T-helper 2 cell treated with Interferon-gamma antibody and Interleukin-4, amounts not matched to agents 100 ng/mL and 5 ng/mL, for 36 hours (primary cell): ENCODE results near the gene NUDCD3. TPM values are rescaled to one million over a fixed set of nuclear protein-coding genes. Genes with fewer than 3 reads are reported as not detected.

Source experiments
- intact Hi-C: fragments of 100-400 bp; cut with micrococcal nuclease; formaldehyde crosslinking; loops from one replicate; pipeline ENCODE4 v1.15.1; 2023
- total RNA-seq: library from RNA; stranded (reverse); gene quantifications from 2 replicates; pipeline ENCODE4 v1.2.3, GENCODE V29; 2022

The NUDCD3 gene
- total RNA-seq, 1 donor from 2014 or later, result 91.1 TPM

DNA sequence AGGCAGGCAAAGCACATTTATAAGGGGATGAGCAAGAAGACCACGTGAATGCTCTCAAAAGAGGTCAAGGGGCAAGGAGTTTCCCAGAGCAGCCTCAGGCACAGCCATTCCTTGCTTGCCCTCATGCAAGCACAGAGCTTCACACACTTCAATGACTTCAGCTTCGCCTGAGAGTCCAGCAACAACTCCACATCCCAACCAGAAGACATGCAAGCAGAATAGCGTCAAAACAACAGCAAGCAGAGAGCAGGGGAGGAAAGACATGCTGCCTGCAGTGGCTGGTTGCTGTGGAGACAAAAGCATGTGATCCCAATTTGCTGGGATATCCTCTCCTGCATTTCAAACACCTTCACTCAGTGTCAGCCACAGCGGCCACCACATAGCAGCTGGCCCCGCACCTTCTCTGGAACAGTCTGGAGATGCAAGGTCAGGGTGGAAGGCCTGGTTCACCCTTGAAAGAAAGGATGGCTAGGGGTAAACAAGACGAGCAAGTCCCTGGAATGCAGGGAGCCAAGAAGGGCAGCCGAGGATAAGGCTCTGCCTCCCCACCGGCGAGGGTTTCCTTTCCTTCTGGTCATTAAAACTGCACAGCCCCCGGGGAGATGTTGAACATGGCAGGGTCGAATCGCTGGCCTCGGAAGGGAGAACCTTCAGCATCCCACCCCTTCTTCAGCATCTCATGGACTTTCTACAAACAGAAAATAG lies 104.9 kb downstream of the NUDCD3 start:
- intact Hi-C loops, result no loop called here

DNA sequence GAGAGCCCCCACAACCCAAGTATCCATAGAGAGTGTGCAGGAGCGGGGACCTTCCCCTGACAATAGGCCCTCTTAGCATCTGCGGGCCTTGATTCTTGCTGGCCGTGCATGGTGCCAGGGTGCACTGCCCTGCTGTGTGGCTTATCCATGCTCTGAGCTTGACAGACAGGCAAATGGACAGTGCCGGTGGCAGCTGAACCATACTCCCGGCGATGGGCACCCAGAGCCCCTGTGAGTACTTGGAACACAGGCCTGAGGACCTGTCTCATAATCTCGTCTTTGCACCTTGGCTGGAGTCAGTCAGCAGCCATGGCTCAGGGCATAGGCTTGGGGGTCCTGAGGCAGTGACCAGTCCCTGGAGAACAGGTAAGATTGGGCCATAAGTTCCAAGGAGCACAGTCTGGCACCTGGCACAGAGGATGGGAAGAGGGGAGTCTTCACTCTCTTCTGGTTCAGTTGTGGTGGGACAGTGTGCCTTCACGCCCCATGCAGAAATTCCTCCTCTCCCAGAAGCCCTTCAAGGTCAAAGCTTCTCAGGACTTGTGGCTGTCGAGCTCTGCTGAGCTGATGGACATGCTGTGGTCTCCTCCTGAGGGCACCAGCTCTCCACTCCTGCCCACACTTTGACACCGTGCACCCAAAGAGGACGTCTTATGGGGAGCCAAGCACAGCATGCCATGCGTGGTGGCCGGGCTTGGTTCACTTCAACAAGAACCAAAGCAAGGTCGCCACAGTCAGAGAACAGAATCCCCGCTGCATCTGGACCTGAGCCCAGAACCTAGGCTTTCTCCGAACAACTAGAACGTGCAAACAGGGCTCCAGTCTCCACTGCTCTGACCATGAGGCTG lies 105.6 kb downstream of the NUDCD3 start:
- intact Hi-C loops, result no loop called here

DNA sequence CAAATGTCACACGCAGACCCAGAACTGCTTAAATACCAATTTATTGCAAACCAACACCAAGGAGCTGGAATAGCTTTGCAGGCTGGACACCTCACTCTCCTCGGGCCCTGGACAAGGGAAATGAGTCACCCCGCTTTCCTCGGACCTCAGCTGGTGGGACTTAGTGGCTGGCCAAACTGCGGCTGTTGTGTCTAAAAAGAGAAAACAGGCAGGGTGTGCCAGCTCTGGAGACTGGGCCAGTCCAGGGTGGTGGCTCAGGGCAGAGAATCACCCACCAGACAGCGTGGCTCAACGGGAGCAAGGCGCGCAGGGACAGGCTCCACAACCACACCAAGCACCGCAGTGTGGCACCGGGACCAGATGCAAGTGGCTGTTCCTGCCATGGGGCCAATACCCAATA lies 106.9 kb downstream of the NUDCD3 start:
- intact Hi-C loops, result no loop called here

DNA sequence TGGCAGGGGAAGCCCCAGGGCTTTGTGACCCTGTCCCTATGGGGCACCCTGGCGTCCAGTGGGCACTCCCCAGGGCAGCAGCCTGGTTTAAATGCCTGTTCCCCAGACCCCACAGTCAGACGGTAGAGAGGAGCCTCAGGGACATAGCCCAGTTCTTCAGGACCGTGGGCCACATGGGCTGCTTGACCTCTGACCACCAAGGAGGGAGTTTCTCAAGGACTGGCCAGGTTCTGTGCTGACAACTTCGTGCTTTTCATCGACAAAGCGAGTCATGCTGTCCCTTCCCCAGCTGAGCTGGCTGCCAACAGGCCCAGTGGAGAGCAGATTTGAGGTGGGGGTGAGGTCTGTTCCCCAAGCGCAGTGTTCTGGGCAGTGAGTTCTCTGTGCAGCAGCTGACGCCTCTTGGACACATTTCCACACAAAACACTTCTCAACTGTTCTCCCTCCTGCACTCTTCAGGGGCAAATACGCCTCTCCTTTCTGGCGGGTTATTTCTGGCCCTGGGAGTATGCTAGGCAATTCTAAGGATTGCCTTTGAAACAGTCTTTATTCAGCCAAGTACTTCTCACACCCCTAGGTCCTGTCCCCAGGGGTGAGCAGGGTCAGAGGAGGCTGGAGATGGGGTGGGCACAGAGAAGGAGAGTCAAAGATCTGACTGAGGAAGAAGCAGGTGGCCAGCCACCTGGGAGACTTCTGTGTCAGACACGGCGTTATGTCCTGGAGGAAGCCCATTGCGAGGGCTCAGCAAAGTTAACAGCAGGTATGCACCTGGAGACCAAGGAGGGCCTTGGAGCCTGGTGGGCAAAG lies 107.8 kb downstream of the NUDCD3 start:
- intact Hi-C loops, result no loop called here

DNA sequence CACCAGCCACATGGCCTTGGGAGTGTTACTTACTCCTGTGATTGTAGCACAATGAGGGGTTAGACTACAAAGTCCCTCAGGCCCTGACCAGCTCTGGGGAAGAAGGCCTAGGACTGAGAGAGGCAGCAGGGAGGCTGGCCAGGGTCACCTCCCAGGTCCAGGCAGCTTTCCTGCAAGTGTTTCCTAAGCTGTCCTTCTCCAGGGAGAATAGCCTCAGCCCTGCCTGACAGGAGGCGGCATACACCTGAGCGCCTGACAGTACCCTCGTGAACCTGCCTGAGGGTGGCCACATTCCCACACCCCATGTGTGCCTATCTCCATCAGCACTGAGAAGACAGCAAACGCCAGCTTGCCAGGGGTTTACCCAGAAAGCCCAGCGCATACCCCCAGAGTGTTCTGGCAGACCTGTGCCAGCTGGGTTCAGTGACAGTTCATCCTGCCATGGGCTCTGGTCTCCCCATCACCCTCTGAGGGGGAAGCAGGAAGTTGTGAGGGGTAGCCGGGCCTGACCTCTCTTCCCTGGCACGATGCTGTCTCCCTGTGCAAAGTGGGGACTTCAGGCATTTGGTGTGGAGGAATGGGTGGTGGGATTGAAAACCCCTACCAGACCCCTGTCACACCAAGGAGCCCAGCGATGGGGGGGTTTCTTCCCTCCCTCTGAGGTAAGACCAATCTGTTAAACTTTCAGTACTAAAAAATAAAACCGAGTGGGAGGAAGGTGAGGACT lies 108.8 kb downstream of the NUDCD3 start:
- intact Hi-C loops, result no loop called here

DNA sequence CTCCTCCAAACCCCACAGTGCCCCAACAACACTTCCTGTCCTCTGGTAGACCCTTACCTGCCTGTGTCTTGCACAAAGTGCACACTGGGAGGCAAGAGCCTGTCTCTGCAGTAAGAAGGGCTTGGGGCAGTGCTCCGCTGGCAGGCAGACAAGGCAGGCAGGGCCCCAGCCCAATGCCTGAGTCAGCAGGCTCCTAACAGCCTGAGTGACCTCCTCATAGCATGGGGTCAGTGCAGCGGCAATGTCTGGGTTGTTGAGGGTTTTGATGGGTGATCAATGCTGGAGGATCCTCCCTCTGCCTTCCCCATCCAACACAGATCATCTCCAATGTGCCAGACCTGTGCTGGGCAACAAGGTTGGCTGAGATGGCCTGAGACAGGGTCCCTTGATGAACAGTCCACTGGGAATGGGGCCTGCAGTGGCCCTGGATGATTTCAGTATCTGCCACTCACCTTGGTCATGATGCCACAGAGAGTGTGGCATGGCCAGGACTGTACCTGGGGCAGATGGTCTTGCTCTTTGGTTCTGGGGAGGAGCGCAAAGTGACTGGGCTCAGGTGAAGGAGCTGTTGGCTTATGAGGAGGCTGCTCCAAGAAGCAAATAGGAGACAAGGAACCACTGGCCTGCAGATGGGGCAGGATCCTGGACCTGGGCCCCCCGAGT lies 109.5 kb downstream of the NUDCD3 start:
- intact Hi-C loops, result no loop called here

DNA sequence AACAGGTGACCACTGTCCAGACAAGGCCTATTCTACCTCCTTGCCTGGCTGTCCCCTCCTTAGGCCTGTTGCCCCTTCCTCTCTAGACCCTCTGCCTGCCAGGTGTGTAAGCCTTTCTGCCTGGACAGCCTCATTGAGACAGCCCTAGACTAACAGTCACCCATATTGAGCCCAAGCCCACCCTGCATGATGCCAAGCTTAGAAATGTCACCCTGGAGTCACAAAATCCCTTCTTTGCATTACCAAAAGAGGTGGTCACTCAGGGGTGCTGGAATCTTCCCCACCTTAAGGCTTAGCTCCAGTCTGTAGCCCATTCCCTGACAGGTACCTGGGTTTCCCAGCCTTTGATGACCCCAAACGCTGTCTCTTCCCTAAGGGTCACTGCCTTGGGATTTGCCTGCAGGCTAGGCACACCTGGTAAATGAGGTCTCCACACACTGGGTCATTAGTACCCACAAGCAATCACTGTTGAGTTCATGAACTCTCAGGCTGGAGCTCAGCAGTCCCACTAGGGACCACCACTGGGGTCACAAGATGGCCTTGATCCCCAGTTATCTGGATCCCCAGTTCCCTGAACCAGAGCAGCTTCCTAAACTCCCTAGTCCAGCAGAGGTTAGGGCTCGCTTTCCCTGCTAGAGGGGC lies 110.1 kb downstream of the NUDCD3 start:
- intact Hi-C loops, result no loop called here

DNA sequence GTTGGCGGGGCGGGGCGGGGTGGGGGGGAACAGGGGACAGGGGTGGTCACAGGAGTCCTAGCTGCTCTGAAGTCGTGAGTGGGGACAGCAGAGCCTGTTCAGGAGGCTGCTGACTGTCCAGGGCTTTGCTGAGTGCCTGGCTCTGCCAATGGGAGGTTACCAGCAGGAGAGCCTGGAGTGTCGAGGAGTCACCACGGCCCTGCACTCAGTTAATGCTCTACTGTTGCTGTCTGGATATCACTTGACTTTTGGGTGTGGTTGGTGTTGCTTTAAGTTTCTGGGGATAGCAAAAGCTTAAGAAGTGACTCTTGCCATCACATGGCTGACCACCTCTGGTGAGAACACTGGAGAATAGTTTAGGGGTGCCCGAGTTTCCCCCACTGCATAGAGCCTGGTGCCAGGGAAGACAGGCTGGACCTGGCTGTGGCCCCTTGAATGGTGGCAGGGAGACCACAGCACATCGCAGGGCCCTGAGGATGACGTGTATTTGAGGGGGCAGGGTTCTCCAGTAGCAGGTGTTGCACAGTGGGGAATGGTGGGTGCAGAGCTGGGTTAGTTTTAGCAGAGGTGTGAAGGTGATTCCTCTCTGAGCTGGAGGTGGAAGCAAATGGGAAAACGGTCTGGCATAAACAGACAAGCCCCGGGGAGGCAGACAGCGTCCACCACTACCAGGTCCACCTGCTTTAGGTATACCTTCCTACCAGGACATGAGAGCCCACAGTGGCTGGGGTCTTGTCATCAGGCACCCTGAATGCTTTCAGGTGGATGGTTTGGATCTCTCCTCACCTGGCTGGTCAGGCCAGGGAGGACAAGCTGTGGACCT lies 110.9 kb downstream of the NUDCD3 start:
- intact Hi-C loops, result no loop called here

DNA sequence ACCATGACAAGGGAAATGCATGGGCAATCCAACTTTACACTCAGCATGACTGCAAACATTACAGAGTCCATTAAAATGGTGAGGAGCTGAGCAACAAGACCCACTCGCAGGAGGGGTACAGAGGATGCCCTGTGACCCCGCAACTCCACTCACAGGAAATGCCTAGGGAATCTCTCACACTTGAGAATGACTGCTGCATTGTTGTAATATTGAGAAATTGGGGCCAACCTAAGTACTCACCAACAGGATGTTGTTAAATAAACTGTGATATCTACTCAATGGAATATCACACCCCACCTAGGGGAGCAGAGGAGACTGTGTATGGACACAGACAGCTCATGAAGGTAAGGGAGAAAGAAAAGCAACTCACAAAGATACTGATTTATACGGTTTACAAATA lies 111.7 kb downstream of the NUDCD3 start:
- intact Hi-C loops, result no loop called here

DNA sequence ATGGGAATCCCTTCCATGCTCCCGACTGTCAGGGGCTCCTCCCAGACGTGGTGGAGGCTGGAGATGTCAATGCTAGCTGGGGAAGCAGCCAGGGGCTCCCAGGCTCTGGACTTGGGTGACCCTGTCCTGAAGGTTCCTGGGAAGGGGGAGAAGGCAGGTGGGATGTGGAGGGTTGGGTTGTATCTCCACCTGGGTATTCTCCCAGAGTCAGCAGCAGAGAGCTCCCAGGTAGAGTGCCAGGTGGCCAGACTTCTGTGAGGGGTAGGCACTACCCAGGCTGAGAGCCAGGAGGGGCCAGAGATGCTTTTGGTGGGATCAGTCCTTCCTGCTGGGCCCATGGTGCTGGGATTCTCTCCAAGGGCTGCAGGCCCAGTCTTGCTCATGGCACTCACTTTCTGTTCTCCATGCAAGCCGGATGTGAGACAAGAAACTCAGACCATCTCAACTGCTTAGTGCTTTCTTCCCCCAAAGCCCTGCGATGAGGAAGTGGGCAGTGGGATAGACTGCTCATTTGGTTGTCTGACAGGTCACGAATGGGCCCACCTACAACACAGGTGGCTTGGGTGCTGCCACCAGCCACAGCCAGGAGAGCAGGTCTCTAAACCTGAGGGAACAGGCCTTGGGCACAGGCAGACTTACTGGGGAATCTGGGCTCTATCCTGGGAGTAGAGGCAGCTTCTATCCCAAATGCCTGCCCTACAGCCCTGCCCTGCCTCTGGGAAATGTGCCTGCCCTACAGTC lies 112.6 kb downstream of the NUDCD3 start:
- intact Hi-C loops, result no loop called here

DNA sequence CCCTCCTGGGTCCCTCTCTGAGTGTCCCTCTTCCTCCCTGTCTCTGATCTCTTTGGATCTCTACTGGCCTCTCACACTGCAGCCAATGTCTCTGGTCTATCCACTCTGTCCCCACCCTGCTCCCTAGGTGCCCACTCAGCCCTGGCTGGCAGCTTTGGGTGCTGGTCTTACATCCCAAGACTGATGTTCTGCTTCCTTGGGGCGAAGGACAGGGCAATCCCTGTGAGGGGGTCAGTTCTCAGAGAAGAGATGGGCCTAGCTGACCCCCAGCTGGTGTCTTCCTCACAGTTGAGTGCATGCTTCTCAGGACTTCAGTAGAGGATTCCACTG lies 113.4 kb downstream of the NUDCD3 start:
- intact Hi-C loops, result no loop called here

DNA sequence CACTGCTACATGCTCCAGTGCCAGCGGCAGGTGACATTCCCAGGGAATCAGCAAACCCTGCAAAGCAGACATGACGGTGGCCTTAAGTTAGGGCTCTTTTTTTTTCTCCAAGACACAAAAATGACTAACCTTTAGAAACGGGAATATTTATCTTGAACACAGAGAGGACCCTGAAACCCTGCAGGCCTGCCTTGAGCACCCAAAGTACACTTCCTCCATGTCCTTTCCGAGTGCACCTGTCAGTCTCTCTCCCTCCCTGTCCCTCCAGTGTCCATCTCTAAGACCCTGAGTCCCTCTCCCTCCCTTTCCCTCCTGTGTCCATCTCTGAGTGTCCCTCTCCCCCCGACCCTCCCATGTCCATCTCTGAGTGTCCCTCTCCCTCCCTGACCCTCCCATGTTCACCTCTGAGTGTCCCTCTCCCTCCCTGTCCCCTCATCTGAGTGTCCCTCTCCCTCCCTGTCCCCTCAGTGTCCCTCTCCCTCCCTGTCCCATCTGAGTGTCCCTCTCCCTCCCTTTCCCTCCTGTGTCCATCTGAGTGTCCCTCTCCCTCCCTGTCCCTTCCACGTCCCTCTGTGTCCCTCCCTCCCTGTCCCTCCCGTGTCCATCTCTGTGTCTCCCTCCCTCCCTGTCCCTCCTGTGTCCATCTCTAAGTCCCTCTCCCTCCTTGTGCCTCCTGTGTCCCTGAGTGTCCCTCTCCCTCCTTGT lies 113.9 kb downstream of the NUDCD3 start:
- intact Hi-C loops, result no loop called here

DNA sequence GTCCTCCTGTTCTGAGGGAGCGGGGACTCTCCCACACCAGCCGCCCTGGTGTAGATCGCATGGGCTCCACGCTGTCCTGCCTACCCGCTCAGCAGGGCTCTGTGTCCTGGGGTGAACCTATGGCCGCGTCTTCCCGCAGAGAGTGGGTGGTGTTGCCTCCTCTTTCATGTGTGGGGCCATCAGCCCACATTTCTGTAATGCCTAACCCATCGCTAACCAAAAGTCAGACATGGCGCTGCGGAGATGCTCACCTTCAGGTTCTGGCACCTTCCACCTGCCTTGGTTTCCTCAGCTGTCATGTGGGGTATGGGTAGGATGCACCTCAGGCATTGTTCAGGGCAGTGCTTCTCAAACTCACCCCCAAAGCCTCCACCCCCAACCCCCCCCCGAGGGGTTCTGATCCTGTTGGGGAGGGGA lies 114.5 kb downstream of the NUDCD3 start:
- intact Hi-C loops, result no loop called here

DNA sequence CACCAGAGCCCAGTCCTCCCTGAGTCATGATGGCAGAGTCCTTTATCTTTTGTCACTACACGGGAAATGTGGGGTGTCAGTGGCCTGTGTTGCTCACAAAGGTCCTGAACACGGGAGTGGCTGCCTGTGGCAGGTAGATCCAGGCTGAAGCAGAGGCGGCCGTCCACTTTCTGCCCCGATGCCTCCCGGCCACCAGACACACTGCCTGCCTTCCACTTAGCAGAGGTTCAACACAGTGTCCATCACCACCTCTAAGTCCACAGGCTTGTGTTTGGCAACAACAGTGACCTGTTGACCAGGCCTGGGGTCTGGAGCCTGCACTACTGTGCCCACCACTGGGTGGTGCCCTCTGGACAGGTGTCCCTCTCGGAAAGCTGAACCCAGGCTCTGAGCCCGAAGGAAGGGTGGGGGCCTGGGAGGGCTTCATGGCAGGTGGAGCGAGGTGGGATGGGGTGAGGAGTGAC lies 115.2 kb downstream of the NUDCD3 start:
- intact Hi-C loops, result no loop called here

DNA sequence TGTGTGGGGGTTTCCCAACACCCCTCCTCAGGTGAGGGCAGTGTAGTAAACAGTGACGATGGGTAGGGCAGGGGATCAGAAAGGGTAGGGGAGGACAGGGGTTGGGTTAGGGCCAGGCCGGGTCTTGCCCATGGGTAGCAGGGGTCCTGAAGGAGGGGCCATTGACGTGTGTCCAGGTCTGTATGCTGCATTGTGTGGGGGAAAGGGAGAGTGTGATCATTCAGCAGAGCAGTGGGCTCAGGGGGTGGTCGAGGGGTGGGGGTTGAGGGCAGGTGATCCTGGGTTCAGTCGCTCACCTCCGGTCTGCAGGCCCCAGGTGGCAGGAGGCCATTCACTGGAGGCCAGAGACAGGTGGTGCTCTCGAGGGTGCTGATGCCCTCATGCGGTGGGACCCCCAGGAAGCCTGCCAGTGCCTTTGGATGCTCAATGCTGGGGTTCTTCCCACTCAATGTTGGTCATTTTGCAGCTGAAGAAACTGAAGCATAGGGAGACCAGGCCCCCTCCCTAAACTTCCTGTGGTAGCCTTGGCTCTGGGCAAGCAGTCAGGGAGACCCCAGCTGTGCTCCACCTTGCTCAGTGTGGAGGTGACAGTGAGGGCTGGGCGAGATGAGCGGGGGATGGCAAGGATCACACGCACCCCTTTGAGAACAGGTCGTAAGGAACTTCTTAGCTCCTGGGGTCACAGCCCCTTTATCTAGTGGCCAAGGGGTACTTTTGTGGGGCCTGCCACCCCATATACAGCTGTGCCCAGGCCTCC lies 116.3 kb downstream of the NUDCD3 start:
- intact Hi-C loops, result no loop called here

DNA sequence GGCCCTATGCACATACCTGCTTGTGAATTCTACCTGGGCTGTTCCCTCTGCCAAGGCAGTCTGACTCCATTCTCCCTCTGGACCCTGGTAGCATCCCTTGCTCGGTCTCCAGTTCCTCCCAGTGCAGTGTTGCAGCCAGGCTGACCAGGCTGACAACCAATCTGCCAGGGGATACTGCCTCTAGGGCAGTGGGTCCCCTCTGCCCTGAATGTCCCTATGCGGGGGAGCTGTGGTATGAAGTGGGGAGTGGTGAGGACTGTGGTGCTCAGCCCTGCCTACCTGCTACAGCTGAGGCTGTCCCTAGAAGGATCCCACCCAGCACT lies 117.1 kb downstream of the NUDCD3 start:
- intact Hi-C loops, result no loop called here
